HL-60 (cell line): ENCODE measurements around the gene RGSL1.

Experiments used
- DNase-seq, 2 experiments: peaks; one replicate each; pipeline ENCODE4 v3.0.0-alpha.2; 2010 to 2020; ENCODE audit warnings: low read depth in 1 of 2, low spot score in 1 of 2
- H3K27ac ChIP-seq: fragments of 250-450 bp; sonication (Bioruptor Pico); replicated peaks from 2 replicates; pipeline ENCODE4 v1.5.1; 2020; ENCODE audit warnings: mild to moderate bottlenecking, moderate library complexity
- H3K27me3 ChIP-seq: fragments of 250-450 bp; sonication (Bioruptor Pico); 2 replicates; pipeline ENCODE4 v1.5.1; 2021; ENCODE audit warnings: mild to moderate bottlenecking, moderate library complexity; ENCODE audit not compliant: insufficient read depth, poor library complexity, severe bottlenecking
- H3K4me3 ChIP-seq: replicated peaks from 2 replicates; pipeline ENCODE4 v1.5.1; 2011; ENCODE audit warnings: mild to moderate bottlenecking, control low read depth, low read length; ENCODE audit not compliant: insufficient read depth
- GABPA ChIP-seq: IDR thresholded peaks from 2 replicates; pipeline ENCODE4 v1.6.1; 2012; ENCODE audit warnings: low read depth
- POLR2AphosphoS5 ChIP-seq: IDR thresholded peaks from 2 replicates; pipeline ENCODE4 v1.6.1; 2012; ENCODE audit warnings: low read depth
- REST ChIP-seq: IDR thresholded peaks from 2 replicates; pipeline ENCODE4 v1.6.1; 2012; ENCODE audit warnings: low read depth; ENCODE audit not compliant: insufficient replicate concordance
- SPI1 ChIP-seq: IDR thresholded peaks from 2 replicates; pipeline ENCODE4 v1.6.1; 2012; ENCODE audit warnings: low read depth, mild to moderate bottlenecking, borderline replicate concordance
- TF ChIP-seq, protein P1 (sequence below): IDR thresholded peaks from one replicate; pipeline ENCODE4 v1.5.1; 2011; ENCODE audit warnings: low read length, control low read depth, inconsistent platforms; ENCODE audit not compliant: insufficient read depth

The RGSL1 gene

GRCh38 chr1:182430263-182431068 is 19.5 kb upstream of the RGSL1 start:
- H3K4me3 ChIP-seq = no peak overlapping the region
- 0 out of 2 replicates have a peak overlapping the region, but pooled peaks have one; percentile 35 for H3K27ac ChIP-seq
- H3K27me3 ChIP-seq = no peaks in the 10 kb centered on the region
- DNase-seq = peak; percentile 45 to 87
- TF ChIP-seq, protein P1, sequence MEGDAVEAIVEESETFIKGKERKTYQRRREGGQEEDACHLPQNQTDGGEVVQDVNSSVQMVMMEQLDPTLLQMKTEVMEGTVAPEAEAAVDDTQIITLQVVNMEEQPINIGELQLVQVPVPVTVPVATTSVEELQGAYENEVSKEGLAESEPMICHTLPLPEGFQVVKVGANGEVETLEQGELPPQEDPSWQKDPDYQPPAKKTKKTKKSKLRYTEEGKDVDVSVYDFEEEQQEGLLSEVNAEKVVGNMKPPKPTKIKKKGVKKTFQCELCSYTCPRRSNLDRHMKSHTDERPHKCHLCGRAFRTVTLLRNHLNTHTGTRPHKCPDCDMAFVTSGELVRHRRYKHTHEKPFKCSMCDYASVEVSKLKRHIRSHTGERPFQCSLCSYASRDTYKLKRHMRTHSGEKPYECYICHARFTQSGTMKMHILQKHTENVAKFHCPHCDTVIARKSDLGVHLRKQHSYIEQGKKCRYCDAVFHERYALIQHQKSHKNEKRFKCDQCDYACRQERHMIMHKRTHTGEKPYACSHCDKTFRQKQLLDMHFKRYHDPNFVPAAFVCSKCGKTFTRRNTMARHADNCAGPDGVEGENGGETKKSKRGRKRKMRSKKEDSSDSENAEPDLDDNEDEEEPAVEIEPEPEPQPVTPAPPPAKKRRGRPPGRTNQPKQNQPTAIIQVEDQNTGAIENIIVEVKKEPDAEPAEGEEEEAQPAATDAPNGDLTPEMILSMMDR = no peak
- TF ChIP-seq POLR2AphosphoS5 = no peak
- TF ChIP-seq REST = no peak

GRCh38 chr1:182431278-182431677 is 18.7 kb upstream of the RGSL1 start:
- Histone ChIP-seq H3K4me3 (no peak overlapping the region), H3K27me3 (no peaks in the 10 kb centered on the region), H3K27ac (no peak overlapping the region)
- no peak for TF ChIP-seq POLR2AphosphoS5
- TF ChIP-seq, protein P1 = no peak
- DNase-seq = no peak

DNA sequence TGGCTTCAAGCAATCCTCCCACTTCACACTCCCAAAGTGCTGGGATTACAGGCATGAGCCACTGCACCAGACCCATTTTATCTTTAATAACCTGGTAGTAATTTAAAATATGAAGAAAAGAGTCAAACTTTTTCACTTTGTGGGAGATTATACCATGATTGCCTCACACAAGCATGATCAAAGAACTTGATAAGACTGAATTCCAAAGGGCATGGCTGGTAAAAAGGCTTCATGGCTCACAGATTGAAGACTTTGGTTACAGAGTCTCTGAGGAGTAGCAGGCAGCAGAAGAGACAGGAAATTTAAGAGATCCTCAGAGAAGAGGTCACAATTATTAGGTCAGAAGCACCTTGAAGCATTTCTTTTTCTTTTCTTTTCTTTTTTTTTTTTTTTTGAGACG is 16.4 kb upstream of the RGSL1 start:
- no peak overlapping the region for H3K4me3 ChIP-seq
- no peaks in the 10 kb centered on the region for H3K27me3 ChIP-seq
- DNase-seq = no peak
- TF ChIP-seq REST = no peak
- no peak overlapping the region for H3K27ac ChIP-seq

GRCh38 chr1:182438326-182438725 is 11.6 kb upstream of the RGSL1 start:
- peak in 1 of 2 experiments; percentile 19 for DNase-seq
- Histone ChIP-seq H3K27ac (no peak overlapping the region), H3K4me3 (no peak overlapping the region), H3K27me3 (no peaks in the 10 kb centered on the region)
- no peak for TF ChIP-seq GABPA
- no peak for TF ChIP-seq SPI1
- no peak for TF ChIP-seq REST
- TF ChIP-seq, protein P1 = no peak
- TF ChIP-seq POLR2AphosphoS5 = no peak
